HepG2 (cell line): ENCODE data around the gene USP8. TPM values are rescaled to one million over a fixed set of nuclear protein-coding genes. Genes with fewer than 3 reads are reported as not detected.

Experiments
- ARHGAP35 ChIP-seq: sonication (generic); formaldehyde crosslinking; IDR thresholded peaks from 2 replicates; pipeline ENCODE4 v1.9.0; 2022; ENCODE audit warnings: mild to moderate bottlenecking, inconsistent platforms, moderate library complexity, missing genetic modification reagents, borderline replicate concordance
- ATM ChIP-seq: fragments of 450-650 bp; IDR thresholded peaks from 2 replicates; pipeline ENCODE4 v1.7.1; 2017; ENCODE audit warnings: mild to moderate bottlenecking, borderline replicate concordance
- CHCHD3 ChIP-seq: sonication (generic); formaldehyde crosslinking; IDR thresholded peaks from 2 replicates; pipeline ENCODE4 v1.8.0; 2022; ENCODE audit warnings: mild to moderate bottlenecking, missing genetic modification reagents, moderate library complexity
- DMAP1 ChIP-seq: IDR thresholded peaks from 2 replicates; pipeline ENCODE4 v1.6.1; 2016
- GABPA ChIP-seq, 2 experiments: IDR thresholded peaks; 2 replicates each; pipeline ENCODE4 v1.6.1; 2011 to 2016; ENCODE audit warnings: low read depth in 2 of 2, low read length in 1 of 2, missing biosample characterization in 1 of 2, missing genetic modification characterization in 1 of 2
- GATAD2A ChIP-seq: IDR thresholded peaks from 2 replicates; pipeline ENCODE4 v1.6.1; 2016
- HCFC1 ChIP-seq: fragments of 150-350 bp; IDR thresholded peaks from 2 replicates; pipeline ENCODE4 v1.6.1; 2014; ENCODE audit warnings: low read depth, low read length
- KLF6 ChIP-seq: IDR thresholded peaks from 2 replicates; pipeline ENCODE4 v1.8.0; 2016; ENCODE audit warnings: missing biosample characterization, missing genetic modification reagents
- MXD4 ChIP-seq: IDR thresholded peaks from 2 replicates; pipeline ENCODE4 v1.6.1; 2016; ENCODE audit warnings: mild to moderate bottlenecking, missing biosample characterization, missing genetic modification reagents
- NFYB ChIP-seq: sonication (generic); formaldehyde crosslinking; IDR thresholded peaks from 2 replicates; pipeline ENCODE4 v1.4.0; 2020; ENCODE audit warnings: missing genetic modification reagents
- NR2C2 ChIP-seq: sonication (generic); formaldehyde crosslinking; IDR thresholded peaks from 2 replicates; pipeline ENCODE4 v1.4.0; 2020; ENCODE audit warnings: missing genetic modification reagents, mild to moderate bottlenecking, moderate library complexity, borderline replicate concordance
- POLR2G ChIP-seq: fragments of 200-400 bp; formaldehyde crosslinking; IDR thresholded peaks from 2 replicates; pipeline ENCODE4 v1.6.1; 2018; ENCODE audit warnings: mild to moderate bottlenecking, low read depth, low read length, moderate library complexity
- RFXAP ChIP-seq: sonication (generic); formaldehyde crosslinking; IDR thresholded peaks from 2 replicates; pipeline ENCODE4 v1.4.0; 2020; ENCODE audit warnings: missing genetic modification reagents, borderline replicate concordance
- SP1 ChIP-seq, 2 experiments: fragments of 450-650 bp in 1 of 2; sonication (generic) in 1 of 2; formaldehyde crosslinking in 1 of 2; IDR thresholded peaks; 2 replicates each; pipeline versions ENCODE4 v1.4.0 to v1.6.1; 2016 to 2020; ENCODE audit warnings: missing genetic modification reagents in 1 of 2
- SP5 ChIP-seq: IDR thresholded peaks from 2 replicates; pipeline ENCODE4 v1.6.1; 2016; ENCODE audit warnings: low read depth, borderline replicate concordance
- SRY ChIP-seq: sonication (generic); formaldehyde crosslinking; IDR thresholded peaks from 2 replicates; pipeline ENCODE4 v1.8.0; 2022; ENCODE audit warnings: mild to moderate bottlenecking, missing genetic modification reagents
- TCF7 ChIP-seq: sonication (generic); IDR thresholded peaks from 2 replicates; pipeline ENCODE4 v1.6.1; 2016; ENCODE audit warnings: antibody characterized with exemption, low read depth
- U2AF1 ChIP-seq: fragments of 200-400 bp; formaldehyde crosslinking; optimal IDR thresholded peaks from 2 replicates; pipeline ENCODE3; 2017; ENCODE audit warnings: mild to moderate bottlenecking, low read depth, low read length
- ZNF160 ChIP-seq: sonication (generic); formaldehyde crosslinking; IDR thresholded peaks from 2 replicates; pipeline ENCODE4 v1.8.0; 2022; ENCODE audit warnings: mild to moderate bottlenecking, inconsistent platforms, missing genetic modification reagents
- ZNF264 ChIP-seq: sonication (generic); formaldehyde crosslinking; IDR thresholded peaks from 2 replicates; pipeline ENCODE4 v1.4.0; 2020; ENCODE audit warnings: missing genetic modification reagents
- ZNF350 ChIP-seq: sonication (generic); formaldehyde crosslinking; IDR thresholded peaks from 2 replicates; pipeline ENCODE4 v1.4.0; 2020; ENCODE audit warnings: mild to moderate bottlenecking, low read depth, missing genetic modification reagents, borderline replicate concordance
- ZNF773 ChIP-seq: sonication (generic); formaldehyde crosslinking; IDR thresholded peaks from 2 replicates; pipeline ENCODE4 v1.4.0; 2020; ENCODE audit warnings: missing genetic modification reagents, borderline replicate concordance
- ZNF777 ChIP-seq: sonication (generic); formaldehyde crosslinking; IDR thresholded peaks from 2 replicates; pipeline ENCODE4 v1.4.0; 2020; ENCODE audit warnings: missing genetic modification reagents
- polyA plus RNA-seq, 8 experiments: library from polyadenylated mRNA; depleted of rRNA in 3 of 8; stranded (reverse) in 7 of 8; unstranded in 1 of 8; fragments of >200 nt; fragmentation: Illumina TruSeq in 4 of 8; extraction: Trizol in 4 of 8; gene quantifications; 2 replicates each; pipeline versions ENCODE4 v1.2.1 to v1.2.3, GENCODE V29; 2011 to 2016; ENCODE audit warnings: low read depth in 4 of 8, missing spikeins in 1 of 8, mixed read lengths in 1 of 8; ENCODE audit not compliant: insufficient read depth in 1 of 8
- total RNA-seq, 5 experiments: library from RNA; depleted of rRNA; stranded (reverse); fragments of >200 nt; fragmentation: Illumina TruSeq; extraction: Trizol; gene quantifications; 2 replicates each; pipeline ENCODE4 v1.2.3, GENCODE V29; 2016; ENCODE audit warnings: low read depth in 1 of 5
- TF ChIP-seq, protein P1 (sequence below): sonication (generic); formaldehyde crosslinking; IDR thresholded peaks from 2 replicates; pipeline ENCODE4 v1.5.1; 2020; ENCODE audit warnings: missing genetic modification reagents, mild to moderate bottlenecking, borderline replicate concordance
- TF ChIP-seq, protein P2 (sequence below): IDR thresholded peaks from 2 replicates; pipeline ENCODE4 v1.6.1; 2016; ENCODE audit warnings: mild to moderate bottlenecking, missing biosample characterization, missing genetic modification reagents
- TF ChIP-seq, protein P3 (sequence below): IDR thresholded peaks from 2 replicates; pipeline ENCODE4 v1.6.1; 2012; ENCODE audit warnings: inconsistent platforms
- TF ChIP-seq, protein P4 (sequence below): conservative IDR thresholded peaks from 2 replicates; pipeline ENCODE4 v1.6.1; 2018; ENCODE audit warnings: missing genetic modification reagents

USP8 gene
- total and polyA plus RNA-seq, 2 of the 13 experiments (the other 11 are each of a cell fraction or from before 2014, with no cell fraction given) = 36.4 to 50.7 TPM

DNA sequence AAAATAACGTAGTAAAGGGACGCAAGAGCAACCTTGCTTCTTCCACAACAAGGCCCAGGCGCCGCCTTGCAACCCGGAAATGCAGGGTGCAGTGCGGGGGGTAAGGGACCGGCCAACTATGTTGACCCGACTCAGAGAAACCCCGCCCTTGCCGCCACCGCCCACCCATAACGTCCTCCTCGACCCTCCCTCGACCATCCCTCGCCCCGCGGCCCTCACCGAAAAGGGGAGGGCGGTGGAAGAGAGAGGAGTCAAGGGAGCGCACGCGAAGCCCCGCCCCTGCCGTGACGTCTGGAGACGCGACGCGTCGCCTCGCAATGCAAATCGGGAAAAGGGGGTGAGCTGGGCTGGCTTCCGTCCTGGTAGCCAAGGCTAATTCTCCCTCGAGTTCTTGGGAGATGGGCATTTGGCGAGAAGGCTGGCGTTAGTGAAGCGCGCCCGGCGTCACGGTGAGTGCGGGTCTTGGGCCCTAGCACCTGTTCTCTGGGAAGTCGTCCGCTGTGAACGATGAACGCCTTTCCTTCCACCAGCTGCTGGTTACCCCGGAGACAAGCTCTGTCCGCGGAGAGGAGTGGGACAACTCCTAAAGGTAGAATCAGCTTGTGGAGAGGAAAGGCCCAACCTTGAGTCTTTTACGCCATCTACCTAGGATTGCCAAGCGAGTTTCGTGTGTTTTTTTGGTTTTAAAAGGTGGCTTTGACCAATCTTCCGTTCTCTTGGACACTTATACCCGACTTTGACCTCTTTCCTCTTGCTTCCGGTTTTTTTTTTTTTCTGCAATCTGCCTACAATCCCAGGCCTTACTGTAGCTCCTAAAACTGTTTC, at the start of gene USP8 (continued):
- peak; percentile 88 for TF ChIP-seq DMAP1
- TF ChIP-seq NR2C2 (CRISPR knock-in tag) = peak; percentile 60; the same call in 1 of the 2 replicates
- peak; percentile 95 for TF ChIP-seq ZNF350 (CRISPR knock-in tag)
- TF ChIP-seq KLF6 = 0 out of 2 replicates have a peak, but pooled peaks have one; percentile 37
- TF ChIP-seq SP5 (CRISPR knock-in tag) = peak; percentile 77
- TF ChIP-seq, protein P1, sequence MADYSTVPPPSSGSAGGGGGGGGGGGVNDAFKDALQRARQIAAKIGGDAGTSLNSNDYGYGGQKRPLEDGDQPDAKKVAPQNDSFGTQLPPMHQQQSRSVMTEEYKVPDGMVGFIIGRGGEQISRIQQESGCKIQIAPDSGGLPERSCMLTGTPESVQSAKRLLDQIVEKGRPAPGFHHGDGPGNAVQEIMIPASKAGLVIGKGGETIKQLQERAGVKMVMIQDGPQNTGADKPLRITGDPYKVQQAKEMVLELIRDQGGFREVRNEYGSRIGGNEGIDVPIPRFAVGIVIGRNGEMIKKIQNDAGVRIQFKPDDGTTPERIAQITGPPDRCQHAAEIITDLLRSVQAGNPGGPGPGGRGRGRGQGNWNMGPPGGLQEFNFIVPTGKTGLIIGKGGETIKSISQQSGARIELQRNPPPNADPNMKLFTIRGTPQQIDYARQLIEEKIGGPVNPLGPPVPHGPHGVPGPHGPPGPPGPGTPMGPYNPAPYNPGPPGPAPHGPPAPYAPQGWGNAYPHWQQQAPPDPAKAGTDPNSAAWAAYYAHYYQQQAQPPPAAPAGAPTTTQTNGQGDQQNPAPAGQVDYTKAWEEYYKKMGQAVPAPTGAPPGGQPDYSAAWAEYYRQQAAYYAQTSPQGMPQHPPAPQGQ (CRISPR knock-in tag) = no peak
- TF ChIP-seq TCF7 = no peak; the same call in 1 of the 2 replicates
- TF ChIP-seq, protein P2, sequence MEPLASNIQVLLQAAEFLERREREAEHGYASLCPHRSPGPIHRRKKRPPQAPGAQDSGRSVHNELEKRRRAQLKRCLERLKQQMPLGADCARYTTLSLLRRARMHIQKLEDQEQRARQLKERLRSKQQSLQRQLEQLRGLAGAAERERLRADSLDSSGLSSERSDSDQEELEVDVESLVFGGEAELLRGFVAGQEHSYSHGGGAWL (CRISPR knock-in tag) = peak; percentile 65; the same call in 1 of the 2 replicates
- TF ChIP-seq ZNF773 (CRISPR knock-in tag) = 0 out of 2 replicates have a peak, but pooled peaks have one; percentile 45
- TF ChIP-seq ARHGAP35 (CRISPR knock-in tag) = 0 out of 2 replicates have a peak, but pooled peaks have one; percentile 33
- TF ChIP-seq SP1 (IDR thresholded peaks at IDR 0.05) = no peak
- peak; percentile 97 for TF ChIP-seq SP1 (CRISPR knock-in tag; IDR thresholded peaks at IDR 0.05)
- 0 out of 2 replicates have a peak, but pooled peaks have one; percentile 28 for TF ChIP-seq ZNF264 (CRISPR knock-in tag)
- TF ChIP-seq NFYB (CRISPR knock-in tag) = peak; percentile 51
- TF ChIP-seq, protein P3, sequence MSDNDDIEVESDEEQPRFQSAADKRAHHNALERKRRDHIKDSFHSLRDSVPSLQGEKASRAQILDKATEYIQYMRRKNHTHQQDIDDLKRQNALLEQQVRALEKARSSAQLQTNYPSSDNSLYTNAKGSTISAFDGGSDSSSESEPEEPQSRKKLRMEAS = peak; percentile 39; the same call in 1 of the 2 replicates
- peak; percentile 97 for TF ChIP-seq POLR2G
- TF ChIP-seq SRY (CRISPR knock-in tag) = peak; percentile 76; the same call in 1 of the 2 replicates
- TF ChIP-seq U2AF1 = peak; percentile 41
- peak; percentile 44; the same call in 1 of the 2 replicates for TF ChIP-seq ZNF777 (CRISPR knock-in tag)
- peak; percentile 59 for TF ChIP-seq GABPA (IDR thresholded peaks at IDR 0.05; ENCODE audit: low read depth, low read length)
- peak; percentile 85 for TF ChIP-seq GABPA (CRISPR knock-in tag; IDR thresholded peaks at IDR 0.05; ENCODE audit: low read depth)
- TF ChIP-seq, protein P4, sequence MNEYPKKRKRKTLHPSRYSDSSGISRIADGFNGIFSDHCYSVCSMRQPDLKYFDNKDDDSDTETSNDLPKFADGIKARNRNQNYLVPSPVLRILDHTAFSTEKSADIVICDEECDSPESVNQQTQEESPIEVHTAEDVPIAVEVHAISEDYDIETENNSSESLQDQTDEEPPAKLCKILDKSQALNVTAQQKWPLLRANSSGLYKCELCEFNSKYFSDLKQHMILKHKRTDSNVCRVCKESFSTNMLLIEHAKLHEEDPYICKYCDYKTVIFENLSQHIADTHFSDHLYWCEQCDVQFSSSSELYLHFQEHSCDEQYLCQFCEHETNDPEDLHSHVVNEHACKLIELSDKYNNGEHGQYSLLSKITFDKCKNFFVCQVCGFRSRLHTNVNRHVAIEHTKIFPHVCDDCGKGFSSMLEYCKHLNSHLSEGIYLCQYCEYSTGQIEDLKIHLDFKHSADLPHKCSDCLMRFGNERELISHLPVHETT (CRISPR knock-in tag) = peak; percentile 55; the same call in 1 of the 2 replicates
- peak; percentile 56; the same call in 1 of the 2 replicates for TF ChIP-seq RFXAP (CRISPR knock-in tag)
- no peak for TF ChIP-seq CHCHD3 (CRISPR knock-in tag)
- peak; percentile 69; the same call in 1 of the 2 replicates for TF ChIP-seq GATAD2A (CRISPR knock-in tag)
- TF ChIP-seq ATM = no peak
- peak; percentile 47; the same call in 1 of the 2 replicates for TF ChIP-seq HCFC1
- TF ChIP-seq ZNF160 (CRISPR knock-in tag) = no peak
- 0 out of 2 replicates have a peak, but pooled peaks have one; percentile 17 for TF ChIP-seq MXD4 (CRISPR knock-in tag)
